HCT116 (cell line): ENCODE results near the gene SH3PXD2A. TPM values are rescaled to one million over a fixed set of nuclear protein-coding genes. Genes with fewer than 3 reads are reported as not detected.

Experiments used
- ATAC-seq: fragments of 200-7000 bp; cut with Tn5 transposase; 2 replicates; pipeline ENCODE4 v1.9.1; 2020; ENCODE audit warnings: mild to moderate bottlenecking, moderate library complexity
- BruUV-seq: library from RNA; stranded (reverse); fragments of 400-500 nt; replicated peaks from 2 replicates; lab custom pipeline; 2021; lab: Mats Ljungman, UMichigan
- CTCF ChIA-PET: fragments of 300-600 bp; sonication (Branson Sonifier 250); formaldehyde crosslinking; loops from one replicate; lab custom pipeline; 2021; ENCODE audit warnings: antibody characterized with exemption; lab: Charles Lee
- POLR2A ChIA-PET: fragments of 300-600, 350-600 bp; sonication (Branson Sonifier 250); formaldehyde crosslinking; loops from one replicate; lab custom pipeline; 2021; ENCODE audit warnings: antibody characterized with exemption; lab: Charles Lee
- RAD21 ChIA-PET, 2 experiments: fragments of 300-600 bp; sonication (Branson Sonifier 250); formaldehyde crosslinking; loops; one replicate each; lab custom pipeline; 2023; ENCODE audit warnings: low total read pairs in 2 of 2; ENCODE audit not compliant: uncharacterized antibody in 2 of 2, unreplicated experiment in 2 of 2, low non-redundant PET in 1 of 2; lab: Charles Lee
- DNase-seq: peaks from one replicate; pipeline ENCODE4 v3.0.0-alpha.2; 2010; ENCODE audit warnings: low read depth, low spot score
- H2AFZ ChIP-seq: fragments of 200-600 bp; shearing (Covaris generic), sonication (generic); 2 replicates; pipeline ENCODE4 v1.6.1; 2017; ENCODE audit warnings: low read depth, mixed run types, mixed read lengths, antibody characterized with exemption, low read length; ENCODE audit not compliant: poor library complexity, severe bottlenecking
- H3K27ac ChIP-seq: 2 replicates; pipeline ENCODE4 v1.5.1; 2012; ENCODE audit warnings: low read depth, low read length
- H3K27me3 ChIP-seq: fragments of 200-600 bp; sonication (generic); 2 replicates; pipeline ENCODE4 v1.6.1; 2016; ENCODE audit warnings: mixed run types, low read length, mixed read lengths; ENCODE audit not compliant: insufficient read depth
- H3K36me3 ChIP-seq, 2 experiments: fragments of 200-500 bp in 1 of 2; fragments of 200-600 bp in 1 of 2; sonication (Bioruptor generic) in 1 of 2; sonication (generic) in 1 of 2; 2 replicates each; pipeline versions ENCODE4 v1.5.1 to v1.6.1; 2014 to 2016; ENCODE audit warnings: low read length in 2 of 2, inconsistent platforms in 1 of 2, mixed read lengths in 1 of 2, mixed run types in 1 of 2; ENCODE audit not compliant: insufficient read depth in 2 of 2, control insufficient read depth in 1 of 2
- H3K4me1 ChIP-seq, 2 experiments: fragments of 200-600 bp in 1 of 2; sonication (generic) in 1 of 2; 2 replicates each; pipeline versions ENCODE4 v1.5.1 to v1.6.1; 2012 to 2017; ENCODE audit warnings: low read length in 2 of 2, inconsistent platforms in 1 of 2, mild to moderate bottlenecking in 1 of 2, mixed read lengths in 1 of 2, mixed run types in 1 of 2, moderate library complexity in 1 of 2; ENCODE audit not compliant: insufficient read depth in 2 of 2, control insufficient read depth in 1 of 2
- H3K4me2 ChIP-seq: fragments of 200-600 bp; sonication (generic); 2 replicates; pipeline ENCODE4 v1.6.1; 2017; ENCODE audit warnings: mixed run types, low read length, mixed read lengths
- H3K4me3 ChIP-seq, 2 experiments: fragments of 200-600 bp in 1 of 2; sonication (generic) in 1 of 2; replicated peaks in 1 of 2; 2 replicates each; pipeline ENCODE4 v1.5.1; 2011 to 2016; ENCODE audit warnings: low read length in 2 of 2, control low read depth in 1 of 2, low read depth in 1 of 2, mild to moderate bottlenecking in 1 of 2, mixed read lengths in 1 of 2, mixed run types in 1 of 2
- H3K79me2 ChIP-seq: fragments of 200-600 bp; sonication (generic); 2 replicates; pipeline ENCODE4 v1.6.1; 2017; ENCODE audit warnings: mild to moderate bottlenecking, mixed run types, low read length, moderate library complexity, mixed read lengths; ENCODE audit not compliant: insufficient read depth
- H3K9ac ChIP-seq: fragments of 200-600 bp; sonication (generic); 2 replicates; pipeline ENCODE4 v1.6.1; 2016; ENCODE audit warnings: low read length, mixed read lengths
- H3K9me2 ChIP-seq: fragments of 200-600 bp; sonication (generic), shearing (Covaris generic); 2 replicates; pipeline ENCODE4 v1.6.1; 2017; ENCODE audit warnings: mixed run types, mild to moderate bottlenecking, moderate library complexity; ENCODE audit not compliant: insufficient read depth
- H3K9me3 ChIP-seq, 2 experiments: fragments of 200-500 bp in 1 of 2; fragments of 200-600 bp in 1 of 2; sonication (Bioruptor generic) in 1 of 2; sonication (generic) in 1 of 2; 2 replicates each; pipeline ENCODE4 v1.6.1; 2014 to 2017; ENCODE audit warnings: low read length in 2 of 2, mixed read lengths in 2 of 2, inconsistent platforms in 1 of 2, low read depth in 1 of 2, mild to moderate bottlenecking in 1 of 2, mixed run types in 1 of 2, moderate library complexity in 1 of 2; ENCODE audit not compliant: control insufficient read depth in 1 of 2, insufficient read depth in 1 of 2
- H4K20me1 ChIP-seq: fragments of 200-600 bp; sonication (generic), shearing (Covaris generic); 2 replicates; pipeline ENCODE4 v1.6.1; 2017; ENCODE audit warnings: mixed run types, mild to moderate bottlenecking, moderate library complexity; ENCODE audit not compliant: insufficient read depth
- CBX3 ChIP-seq: IDR thresholded peaks from 2 replicates; pipeline ENCODE4 v1.6.1; 2012; ENCODE audit warnings: low read depth
- CEBPB ChIP-seq: IDR thresholded peaks from 2 replicates; pipeline ENCODE4 v1.6.1; 2012; ENCODE audit warnings: low read depth
- EGR1 ChIP-seq: IDR thresholded peaks from 2 replicates; pipeline ENCODE4 v1.6.1; 2012; ENCODE audit warnings: low read depth
- ELF1 ChIP-seq: IDR thresholded peaks from 2 replicates; pipeline ENCODE4 v1.6.1; 2012; ENCODE audit warnings: low read depth, borderline replicate concordance
- EZH2 ChIP-seq: fragments of 200-600 bp; sonication (generic); IDR thresholded peaks from 2 replicates; pipeline ENCODE4 v1.6.1; 2017; ENCODE audit warnings: antibody characterized with exemption, mixed run types
- EZH2phosphoT487 ChIP-seq: fragments of 200-600 bp; IDR thresholded peaks from 2 replicates; pipeline ENCODE4 v1.6.1; 2018; ENCODE audit warnings: antibody characterized with exemption, borderline replicate concordance
- FOSL1 ChIP-seq: IDR thresholded peaks from 2 replicates; pipeline ENCODE4 v1.6.1; 2012; ENCODE audit warnings: low read depth
- JUND ChIP-seq: IDR thresholded peaks from 2 replicates; pipeline ENCODE4 v1.6.1; 2012
- POLR2A ChIP-seq: IDR thresholded peaks from 2 replicates; pipeline ENCODE4 v1.7.0; 2011; ENCODE audit warnings: borderline replicate concordance; ENCODE audit not compliant: insufficient read depth, insufficient read length; ENCODE audit errors: extremely low read depth
- RAD21 ChIP-seq: IDR thresholded peaks from 2 replicates; pipeline ENCODE4 v1.6.1; 2012; ENCODE audit warnings: low read depth, mild to moderate bottlenecking
- SIN3A ChIP-seq: IDR thresholded peaks from 2 replicates; pipeline ENCODE4 v1.6.1; 2012; ENCODE audit warnings: low read depth
- SP1 ChIP-seq: IDR thresholded peaks from 2 replicates; pipeline ENCODE4 v1.6.1; 2012; ENCODE audit warnings: low read depth
- SRF ChIP-seq: IDR thresholded peaks from 2 replicates; pipeline ENCODE4 v1.6.1; 2012; ENCODE audit warnings: low read depth
- TCF7L2 ChIP-seq: IDR thresholded peaks from 2 replicates; pipeline ENCODE4 v1.7.0; 2011; ENCODE audit warnings: borderline replicate concordance, inconsistent platforms; ENCODE audit not compliant: insufficient read depth, insufficient read length; ENCODE audit errors: extremely low read depth
- YY1 ChIP-seq: IDR thresholded peaks from 2 replicates; pipeline ENCODE4 v1.6.1; 2011; ENCODE audit warnings: low read length, low read depth, moderate library complexity, mild to moderate bottlenecking; ENCODE audit not compliant: insufficient replicate concordance; ENCODE audit errors: extremely low read depth
- ZBTB33 ChIP-seq: IDR thresholded peaks from 2 replicates; pipeline ENCODE4 v1.6.1; 2011; ENCODE audit warnings: mild to moderate bottlenecking, low read length, moderate library complexity; ENCODE audit not compliant: insufficient replicate concordance; ENCODE audit errors: extremely low read depth
- ZNF274 ChIP-seq: fragments of 200-500 bp; sonication (Bioruptor generic); IDR thresholded peaks from 2 replicates; pipeline ENCODE4 v1.6.1; 2014; ENCODE audit warnings: mild to moderate bottlenecking, low read depth, low read length, inconsistent platforms
- intact Hi-C: fragments of 100-400 bp; cut with micrococcal nuclease; formaldehyde crosslinking; loops from 2 replicates; pipeline ENCODE4 v1.10.0; 2022
- total RNA-seq: library from RNA; stranded (reverse); gene quantifications from one replicate; pipeline ENCODE4 v1.2.1, GENCODE V29; 2021; ENCODE audit not compliant: unreplicated experiment
- TF ChIP-seq, protein P1 (sequence below): IDR thresholded peaks from 2 replicates; pipeline ENCODE4 v1.6.1; 2012
- TF ChIP-seq, protein P2 (sequence below): IDR thresholded peaks from 2 replicates; pipeline ENCODE4 v1.6.1; 2012; ENCODE audit warnings: low read depth
- TF ChIP-seq, protein P3 (sequence below): IDR thresholded peaks from 2 replicates; pipeline ENCODE4 v1.6.1; 2012

The SH3PXD2A gene
- total RNA-seq, 1 experiment from 2014 or later = 8.7 TPM

- Histone ChIP-seq H3K4me2 (no peak overlapping the region), H3K79me2 (no peaks in the 10 kb centered on the region), H3K36me3 (no peaks in the 10 kb centered on the region), H3K9ac (no peak overlapping the region), H3K9me3 (no peaks in the 10 kb centered on the region), H4K20me1 (no peaks in the 10 kb centered on the region), H3K27me3 (no peaks in the 10 kb centered on the region), H3K9me2 (no peaks in the 10 kb centered on the region), H2AFZ (no peak overlapping the region), H3K4me3 (no peak overlapping the region), H3K4me1 (peaks cover 3 to 14% of the 10 kb centered on the region in 2 experiments; a peak in 3 of 4 replicates), H3K27ac (no peak overlapping the region)
- ATAC-seq (no peak), DNase-seq (no peak)
- intact Hi-C loops = no loop called here
- BruUV-seq = no TSS peak
- RAD21 ChIA-PET = no interaction called here
- POLR2A ChIA-PET = interaction anchor here (0.6 kb wide), 1 partner anchor 785 kb away, joined by 3 read pairs; no protein-coding TSS in a partner anchor
- CTCF ChIA-PET = no interaction called here
- TF ChIP-seq SP1 (no peak), POLR2A (no peak), CBX3 (no peak), CEBPB (no peak), RAD21 (no peak), ZNF274 (no peak), ELF1 (no peak), ZBTB33 (no peak), FOSL1 (no peak), YY1 (no peak), EZH2phosphoT487 (no peak), TCF7L2 (no peak), EGR1 (no peak), SRF (no peak), SIN3A (no peak), JUND (no peak), EZH2 (no peak)
- TF ChIP-seq, protein P1, sequence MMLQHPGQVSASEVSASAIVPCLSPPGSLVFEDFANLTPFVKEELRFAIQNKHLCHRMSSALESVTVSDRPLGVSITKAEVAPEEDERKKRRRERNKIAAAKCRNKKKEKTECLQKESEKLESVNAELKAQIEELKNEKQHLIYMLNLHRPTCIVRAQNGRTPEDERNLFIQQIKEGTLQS = no peak
- TF ChIP-seq, protein P2, sequence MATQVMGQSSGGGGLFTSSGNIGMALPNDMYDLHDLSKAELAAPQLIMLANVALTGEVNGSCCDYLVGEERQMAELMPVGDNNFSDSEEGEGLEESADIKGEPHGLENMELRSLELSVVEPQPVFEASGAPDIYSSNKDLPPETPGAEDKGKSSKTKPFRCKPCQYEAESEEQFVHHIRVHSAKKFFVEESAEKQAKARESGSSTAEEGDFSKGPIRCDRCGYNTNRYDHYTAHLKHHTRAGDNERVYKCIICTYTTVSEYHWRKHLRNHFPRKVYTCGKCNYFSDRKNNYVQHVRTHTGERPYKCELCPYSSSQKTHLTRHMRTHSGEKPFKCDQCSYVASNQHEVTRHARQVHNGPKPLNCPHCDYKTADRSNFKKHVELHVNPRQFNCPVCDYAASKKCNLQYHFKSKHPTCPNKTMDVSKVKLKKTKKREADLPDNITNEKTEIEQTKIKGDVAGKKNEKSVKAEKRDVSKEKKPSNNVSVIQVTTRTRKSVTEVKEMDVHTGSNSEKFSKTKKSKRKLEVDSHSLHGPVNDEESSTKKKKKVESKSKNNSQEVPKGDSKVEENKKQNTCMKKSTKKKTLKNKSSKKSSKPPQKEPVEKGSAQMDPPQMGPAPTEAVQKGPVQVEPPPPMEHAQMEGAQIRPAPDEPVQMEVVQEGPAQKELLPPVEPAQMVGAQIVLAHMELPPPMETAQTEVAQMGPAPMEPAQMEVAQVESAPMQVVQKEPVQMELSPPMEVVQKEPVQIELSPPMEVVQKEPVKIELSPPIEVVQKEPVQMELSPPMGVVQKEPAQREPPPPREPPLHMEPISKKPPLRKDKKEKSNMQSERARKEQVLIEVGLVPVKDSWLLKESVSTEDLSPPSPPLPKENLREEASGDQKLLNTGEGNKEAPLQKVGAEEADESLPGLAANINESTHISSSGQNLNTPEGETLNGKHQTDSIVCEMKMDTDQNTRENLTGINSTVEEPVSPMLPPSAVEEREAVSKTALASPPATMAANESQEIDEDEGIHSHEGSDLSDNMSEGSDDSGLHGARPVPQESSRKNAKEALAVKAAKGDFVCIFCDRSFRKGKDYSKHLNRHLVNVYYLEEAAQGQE = no peak
- TF ChIP-seq, protein P3, sequence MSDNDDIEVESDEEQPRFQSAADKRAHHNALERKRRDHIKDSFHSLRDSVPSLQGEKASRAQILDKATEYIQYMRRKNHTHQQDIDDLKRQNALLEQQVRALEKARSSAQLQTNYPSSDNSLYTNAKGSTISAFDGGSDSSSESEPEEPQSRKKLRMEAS = no peak
- TF ChIP-seq, all 23 proteins: peak for 0
These were observed 214.8 kb downstream of the SH3PXD2A start for GRCh38 chr10:103640436-103641181.
